GM12892 (cell line): ENCODE data around the gene PTPN14.
A peak's percentile ranks its signal among the peaks of the same experiment; 100 is the strongest.

ENCODE experiments used
- DNase-seq: peaks from one replicate; pipeline ENCODE4 v3.0.0; 2011; ENCODE audit not compliant: insufficient read length
- FAIRE-seq: peaks from 2 replicates; lab custom pipeline; 2011; peaks lifted over from hg19 to GRCh38; lab: Jason Lieb, UNC
- POLR2A ChIP-seq: IDR thresholded peaks from 2 replicates; pipeline ENCODE4 v1.6.1; 2011; ENCODE audit warnings: low read depth, low read length, control low read depth
- POLR2AphosphoS5 ChIP-seq: IDR thresholded peaks from 2 replicates; pipeline ENCODE4 v1.6.1; 2011; ENCODE audit warnings: low read depth, low read length, control low read depth
- TAF1 ChIP-seq: IDR thresholded peaks from 2 replicates; pipeline ENCODE4 v1.6.1; 2011; ENCODE audit warnings: low read depth, mild to moderate bottlenecking, control low read depth, low read length, borderline replicate concordance

PTPN14 gene

GRCh38 chr1:214332946-214333798, 218.2 kb downstream of the PTPN14 start:
- peak; percentile 24 for DNase-seq
- peak; percentile 30 for FAIRE-seq
- TF ChIP-seq POLR2A (no peak), TAF1 (no peak), POLR2AphosphoS5 (no peak)

- TF ChIP-seq POLR2AphosphoS5 (no peak), TAF1 (no peak), POLR2A (no peak)
- DNase-seq (peak; percentile 48), FAIRE-seq (peak; percentile 63)
Measured at GRCh38 chr1:214331827-214332423, 219.5 kb downstream of the PTPN14 start.

- no peak for FAIRE-seq
- no peak for DNase-seq
- no peak for TF ChIP-seq POLR2AphosphoS5
- no peak for TF ChIP-seq TAF1
- TF ChIP-seq POLR2A = no peak
Measured at GRCh38 chr1:214331180-214331579, 220.2 kb downstream of the PTPN14 start.

GRCh38 chr1:214330715-214331114, 220.7 kb downstream of the PTPN14 start:
- DNase-seq (no peak), FAIRE-seq (no peak)
- no peak for TF ChIP-seq TAF1
- no peak for TF ChIP-seq POLR2AphosphoS5
- no peak for TF ChIP-seq POLR2A

GRCh38 chr1:214330222-214330621, 221.2 kb downstream of the PTPN14 start:
- DNase-seq (no peak), FAIRE-seq (no peak)
- TF ChIP-seq POLR2AphosphoS5 (no peak), POLR2A (no peak), TAF1 (no peak)

GRCh38 chr1:214329470-214330220, 221.8 kb downstream of the PTPN14 start:
- no peak for FAIRE-seq
- no peak for DNase-seq
- no peak for TF ChIP-seq POLR2AphosphoS5
- TF ChIP-seq TAF1 = no peak
- TF ChIP-seq POLR2A = no peak

- FAIRE-seq (peak; percentile 93), DNase-seq (peak; percentile 54)
- TF ChIP-seq POLR2A (no peak), POLR2AphosphoS5 (no peak), TAF1 (no peak)
Measured at GRCh38 chr1:214328770-214329469, 222.5 kb downstream of the PTPN14 start.

GRCh38 chr1:214327514-214327913, 223.9 kb downstream of the PTPN14 start:
- no peak for TF ChIP-seq POLR2A
- TF ChIP-seq TAF1 = no peak
- no peak for TF ChIP-seq POLR2AphosphoS5
- no peak for DNase-seq
- FAIRE-seq = no peak

GRCh38 chr1:214326406-214326805, 225.0 kb downstream of the PTPN14 start:
- DNase-seq (no peak), FAIRE-seq (no peak)
- TF ChIP-seq POLR2A (no peak), POLR2AphosphoS5 (no peak), TAF1 (no peak)

GRCh38 chr1:214324896-214325800, 226.3 kb downstream of the PTPN14 start:
- no peak for TF ChIP-seq POLR2A
- no peak for TF ChIP-seq POLR2AphosphoS5
- no peak for TF ChIP-seq TAF1
- DNase-seq = no peak
- FAIRE-seq = no peak
